Prostate gland (tissue), 2 donors: ENCODE data around the gene CASP8. TPM values are rescaled to one million over a fixed set of nuclear protein-coding genes. Genes with fewer than 3 reads are reported as not detected.

ENCODE experiments used
- DNase-seq: peaks from one replicate; pipeline ENCODE4 v3.0.0-alpha.2; 2019; ENCODE audit warnings: low spot score
- H3K27ac ChIP-seq, 2 donors: fragments of 200-600 bp; sonication (generic); 2 replicates each; pipeline ENCODE4 v1.5.1; 2017 to 2019
- H3K27me3 ChIP-seq: fragments of 200-600 bp; sonication (generic); replicated peaks from 2 replicates; pipeline ENCODE4 v1.5.1; 2019; ENCODE audit not compliant: insufficient read depth
- H3K36me3 ChIP-seq, 2 donors: fragments of 200-600 bp; sonication (generic); 1 replicate in 1 of 2; 2 replicates in 1 of 2; pipeline versions ENCODE4 v1.5.1 to v1.8.1; 2017 to 2019
- H3K4me1 ChIP-seq: fragments of 200-600 bp; sonication (generic); replicated peaks from 2 replicates; pipeline ENCODE4 v1.5.1; 2019
- H3K4me3 ChIP-seq, 2 donors: fragments of 200-600 bp; sonication (generic); 2 replicates each; pipeline ENCODE4 v1.5.1; 2017 to 2019
- H3K9me3 ChIP-seq: fragments of 200-600 bp; sonication (generic); 2 replicates; pipeline ENCODE4 v1.5.1; 2017
- POLR2A ChIP-seq: fragments of 450-650 bp; IDR thresholded peaks from one replicate; pipeline ENCODE4 v1.6.1; 2016; ENCODE audit warnings: antibody characterized with exemption, mild to moderate bottlenecking
- POLR2AphosphoS5 ChIP-seq: sonication (generic); formaldehyde crosslinking; IDR thresholded peaks from one replicate; pipeline ENCODE4 v1.6.1; 2017; ENCODE audit warnings: antibody characterized with exemption
- WGBS: methylation state at CpG from one replicate; pipeline ENCODE4 v1.1.5; 2018; 5-methylcytosine and 5-hydroxymethylcytosine counted together
- intact Hi-C: fragments of 100-400 bp; cut with DNase I; formaldehyde crosslinking; loops from one replicate; pipeline ENCODE4 v1.14.2; 2022
- total RNA-seq, 2 donors: library from RNA; depleted of rRNA; stranded (reverse); fragments of >200 nt; gene quantifications; one replicate each; pipeline ENCODE4 v1.1.0, GENCODE V29; 2016
- TF ChIP-seq, protein P1 (sequence below), 4 experiments: fragments of 200-600 bp in 2 of 4; fragments of 450-650 bp in 2 of 4; sonication (generic) in 2 of 4; IDR thresholded peaks; 1 replicate in 3 of 4; 2 replicates in 1 of 4; pipeline ENCODE4 v1.5.1; 2016 to 2019; ENCODE audit warnings: antibody characterized with exemption in 4 of 4, mild to moderate bottlenecking in 2 of 4, moderate library complexity in 2 of 4

CASP8 gene
- total RNA-seq, 2 donors from 2014 or later = 10.0 to 16.9 TPM

DNA sequence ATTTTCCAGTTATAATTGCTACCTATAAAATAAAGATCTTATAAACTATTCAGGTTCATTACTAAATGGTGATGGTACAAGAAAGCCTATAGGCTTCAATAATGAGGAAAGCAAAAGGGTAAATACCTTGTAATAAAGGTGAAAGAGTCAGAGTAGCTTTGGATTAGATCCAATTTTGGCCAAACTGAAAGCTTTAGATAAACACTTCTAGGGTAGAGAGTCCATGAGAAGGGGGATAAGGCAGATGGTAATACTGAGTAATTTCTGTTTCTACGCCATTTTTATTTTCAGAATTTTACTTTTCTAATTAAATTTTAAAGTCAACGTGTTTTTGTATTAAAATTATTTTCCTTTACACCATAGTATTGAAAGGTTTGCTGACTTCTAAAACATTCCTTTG, 9.4 kb downstream of the CASP8 start:
- TF ChIP-seq POLR2A (no peak), POLR2AphosphoS5 (no peak)
- TF ChIP-seq, protein P1, sequence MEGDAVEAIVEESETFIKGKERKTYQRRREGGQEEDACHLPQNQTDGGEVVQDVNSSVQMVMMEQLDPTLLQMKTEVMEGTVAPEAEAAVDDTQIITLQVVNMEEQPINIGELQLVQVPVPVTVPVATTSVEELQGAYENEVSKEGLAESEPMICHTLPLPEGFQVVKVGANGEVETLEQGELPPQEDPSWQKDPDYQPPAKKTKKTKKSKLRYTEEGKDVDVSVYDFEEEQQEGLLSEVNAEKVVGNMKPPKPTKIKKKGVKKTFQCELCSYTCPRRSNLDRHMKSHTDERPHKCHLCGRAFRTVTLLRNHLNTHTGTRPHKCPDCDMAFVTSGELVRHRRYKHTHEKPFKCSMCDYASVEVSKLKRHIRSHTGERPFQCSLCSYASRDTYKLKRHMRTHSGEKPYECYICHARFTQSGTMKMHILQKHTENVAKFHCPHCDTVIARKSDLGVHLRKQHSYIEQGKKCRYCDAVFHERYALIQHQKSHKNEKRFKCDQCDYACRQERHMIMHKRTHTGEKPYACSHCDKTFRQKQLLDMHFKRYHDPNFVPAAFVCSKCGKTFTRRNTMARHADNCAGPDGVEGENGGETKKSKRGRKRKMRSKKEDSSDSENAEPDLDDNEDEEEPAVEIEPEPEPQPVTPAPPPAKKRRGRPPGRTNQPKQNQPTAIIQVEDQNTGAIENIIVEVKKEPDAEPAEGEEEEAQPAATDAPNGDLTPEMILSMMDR (IDR thresholded peaks at IDR 0.05) = no peak
- WGBS = 93% methylated on average over 2 of the region's 2 CpGs
- H3K27ac ChIP-seq = no peak overlapping the region
- H3K9me3 ChIP-seq = no peaks in the 10 kb centered on the region
- no peaks in the 10 kb centered on the region for H3K27me3 ChIP-seq
- no peak overlapping the region for H3K4me3 ChIP-seq
- H3K36me3 ChIP-seq = no peaks in the 10 kb centered on the region
- intact Hi-C loops = no loop called here
- no peaks in the 10 kb centered on the region for H3K4me1 ChIP-seq
- no peak for DNase-seq

DNA sequence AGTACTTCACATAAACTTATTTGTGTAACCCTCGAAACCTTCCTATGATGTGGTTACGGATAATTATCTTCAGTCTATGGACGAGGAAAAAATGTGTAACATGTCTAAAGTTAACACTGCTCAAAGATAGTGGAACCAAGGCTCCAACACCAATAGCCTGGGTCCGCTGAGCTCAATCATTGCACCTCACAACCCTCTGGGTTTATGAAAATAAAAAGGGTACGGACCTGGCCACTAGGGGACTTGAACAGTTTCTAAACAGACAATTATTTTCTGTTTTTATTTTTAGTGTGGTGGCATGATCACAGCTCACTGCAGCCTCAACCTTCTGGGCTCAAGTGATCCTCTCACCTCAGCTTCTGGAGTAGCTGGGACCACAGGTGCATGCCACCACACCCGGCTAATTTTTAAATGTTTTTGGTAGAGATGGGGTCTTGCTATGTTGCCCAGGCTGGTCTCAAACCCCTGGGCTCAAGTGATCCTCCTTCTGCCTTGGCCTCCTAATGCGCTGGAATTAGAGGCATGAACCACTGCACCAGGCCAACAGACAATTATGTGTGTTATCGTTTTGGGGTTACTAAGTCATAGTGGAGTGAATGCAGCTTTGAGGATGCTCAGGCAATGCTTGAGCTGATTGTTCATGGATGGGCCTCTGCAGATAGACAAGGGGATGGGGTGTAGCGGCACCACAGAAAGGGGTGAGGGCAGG, 10.1 kb downstream of the CASP8 start:
- intact Hi-C loops = no loop called here
- no peak for DNase-seq
- WGBS = 91% methylated on average over 9 of the region's 9 CpGs

DNA sequence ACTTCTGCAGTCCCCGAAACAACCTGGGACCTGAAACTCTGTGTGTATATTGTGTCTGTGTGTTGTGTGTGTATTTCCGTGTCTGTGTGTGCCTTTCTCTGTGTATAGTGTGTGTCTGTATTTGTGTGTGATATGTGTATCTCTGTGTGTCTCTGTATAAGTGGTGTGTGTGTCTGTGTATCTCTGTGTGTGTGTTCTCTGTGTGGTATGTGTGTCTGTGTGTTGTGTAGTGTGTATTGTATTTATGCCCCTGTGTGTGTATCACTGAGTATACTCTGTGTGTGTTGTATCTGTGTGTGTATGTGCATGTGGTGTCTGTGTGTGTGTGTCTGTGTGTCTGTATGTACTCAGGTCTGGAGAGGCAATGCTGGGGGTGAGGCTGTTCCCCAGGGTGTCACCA, 11.6 kb downstream of the CASP8 start:
- Histone ChIP-seq H3K36me3 (no peaks in the 10 kb centered on the region), H3K9me3 (no peaks in the 10 kb centered on the region), H3K27me3 (no peaks in the 10 kb centered on the region), H3K27ac (no peak overlapping the region), H3K4me3 (no peak overlapping the region), H3K4me1 (no peaks in the 10 kb centered on the region)
- intact Hi-C loops = no loop called here
- no peak for TF ChIP-seq POLR2A
- TF ChIP-seq, protein P1 (IDR thresholded peaks at IDR 0.05) = no peak
- no peak for TF ChIP-seq POLR2AphosphoS5
- WGBS = 97% methylated on average over 2 of the region's 2 CpGs
- DNase-seq = no peak

More for the DNA sequence above, 10.1 kb downstream of the CASP8 start:
- Histone ChIP-seq H3K27ac (no peak overlapping the region), H3K9me3 (no peaks in the 10 kb centered on the region), H3K27me3 (no peaks in the 10 kb centered on the region), H3K36me3 (no peaks in the 10 kb centered on the region), H3K4me1 (no peaks in the 10 kb centered on the region), H3K4me3 (no peak overlapping the region)
- TF ChIP-seq POLR2A = no peak
- TF ChIP-seq POLR2AphosphoS5 = no peak
- TF ChIP-seq, protein P1 (IDR thresholded peaks at IDR 0.05) = no peak

DNA sequence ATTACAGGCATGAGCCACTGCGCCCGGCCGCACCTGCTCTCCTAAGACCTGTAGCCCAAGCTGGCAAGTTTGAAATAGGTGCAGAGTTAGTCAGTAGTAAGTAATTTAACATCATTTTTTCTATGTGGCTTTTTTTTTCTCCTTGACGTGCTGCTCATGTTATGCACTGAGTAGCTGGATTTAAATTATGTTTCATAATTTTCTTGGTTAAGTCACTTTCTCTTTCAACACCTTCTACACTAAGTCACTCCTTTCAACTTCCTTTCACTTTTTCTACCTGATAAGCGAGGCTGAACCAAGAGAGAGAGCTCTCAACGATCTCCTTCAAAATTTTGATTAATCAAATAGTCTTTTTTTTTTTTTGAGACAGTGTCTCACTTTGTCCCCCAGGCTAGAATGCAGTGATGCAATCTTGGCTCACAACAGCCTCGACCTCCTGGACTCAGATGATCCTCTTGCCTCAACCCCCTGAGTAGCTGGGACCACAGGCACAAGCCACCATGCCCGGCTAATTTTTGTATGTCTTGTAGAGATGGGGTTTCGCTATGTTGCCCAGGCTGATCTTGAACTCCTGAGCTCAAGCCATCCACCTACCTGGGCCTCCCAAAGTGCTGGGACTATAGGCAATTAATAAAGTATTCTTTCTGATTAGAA, 13.1 kb downstream of the CASP8 start:
- no peak for DNase-seq
- TF ChIP-seq POLR2A = no peak
- TF ChIP-seq, protein P1 (IDR thresholded peaks at IDR 0.05) = no peak
- TF ChIP-seq POLR2AphosphoS5 = no peak
- H3K27ac ChIP-seq = no peak overlapping the region
- H3K27me3 ChIP-seq = no peaks in the 10 kb centered on the region
- H3K9me3 ChIP-seq = no peaks in the 10 kb centered on the region
- no peaks in the 10 kb centered on the region for H3K4me1 ChIP-seq
- intact Hi-C loops = no loop called here
- no peaks in the 10 kb centered on the region for H3K36me3 ChIP-seq
- WGBS = 88% methylated on average over 9 of the region's 9 CpGs
- no peak overlapping the region for H3K4me3 ChIP-seq

DNA sequence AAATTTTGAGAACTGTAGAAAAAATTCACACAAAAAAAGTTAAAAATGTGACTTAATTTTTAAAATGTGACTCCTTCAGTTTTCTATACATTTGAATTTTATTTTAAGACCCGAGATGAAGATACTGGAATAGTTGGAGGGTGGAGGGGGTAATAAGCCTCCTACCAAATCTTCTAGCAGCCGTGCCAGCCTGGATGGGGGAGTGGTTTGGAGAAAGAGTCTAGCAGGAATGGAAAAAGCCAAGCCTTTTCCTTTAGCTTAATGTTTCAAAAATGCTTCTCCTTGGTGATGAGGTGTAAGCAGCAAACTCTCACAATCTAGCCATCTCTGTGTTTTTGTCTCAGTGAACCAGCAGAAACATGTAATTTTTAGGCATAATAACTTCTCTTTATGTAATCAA, 14.7 kb downstream of the CASP8 start:
- DNase-seq = no peak
- Histone ChIP-seq H3K9me3 (no peaks in the 10 kb centered on the region), H3K4me1 (no peaks in the 10 kb centered on the region), H3K36me3 (peaks cover 0 to 2% of the 10 kb centered on the region in 2 donors), H3K27ac (no peak overlapping the region), H3K4me3 (no peak overlapping the region), H3K27me3 (no peaks in the 10 kb centered on the region)
- intact Hi-C loops = no loop called here
- TF ChIP-seq, protein P1 (IDR thresholded peaks at IDR 0.05) = no peak
- TF ChIP-seq POLR2AphosphoS5 = no peak
- no peak for TF ChIP-seq POLR2A
- 92% methylated on average over 2 of the region's 2 CpGs for WGBS
